Activated naive CD4-positive, alpha-beta T cell (primary cell): ENCODE data around the gene MTF1.
A peak's percentile ranks its signal among the peaks of the same experiment; 100 is the strongest.
"Not testable (repeated sequence)": the region's sequence is repeated elsewhere in the genome, so short reads cannot be mapped to it uniquely, and the experiment has no call there.

Source experiments
- DNase-seq, 4 experiments: peaks; one replicate each; lab custom pipeline; 2025; lab: John Stamatoyannopoulos, UW

Gene MTF1

GRCh38 chr1:37793773-37794371 is 65.5 kb downstream of the MTF1 start, which contains the start of gene MANEAL:
Gene MANEAL, plus strand, starts transcription at chr1:37793847. Its CDS starts 336 bp downstream, at chr1:37794183.
- peak in 1 of 4 experiments; percentile 18 for DNase-seq

GRCh38 chr1:37792943-37793686 is 66.3 kb downstream of the MTF1 start:
- no peak for DNase-seq

GRCh38 chr1:37782491-37782890 is 76.9 kb downstream of the MTF1 start:
- DNase-seq: no peak

- no peak for DNase-seq
These were observed 80.7 kb downstream of the MTF1 start for GRCh38 chr1:37778654-37779053.

- DNase-seq: no peak
These were observed 82.4 kb downstream of the MTF1 start for GRCh38 chr1:37776946-37777516.

- DNase-seq: not testable (repeated sequence)
These were observed 88.0 kb downstream of the MTF1 start for GRCh38 chr1:37771440-37771839.

GRCh38 chr1:37767488-37767887 is 91.9 kb downstream of the MTF1 start:
- DNase-seq: no peak

- no peak for DNase-seq
These were observed 93.3 kb downstream of the MTF1 start for GRCh38 chr1:37765916-37766664.

- no peak for DNase-seq
These were observed 94.4 kb downstream of the MTF1 start, which contains the start of gene EPHA10 for GRCh38 chr1:37764888-37765441. Gene EPHA10, minus strand, starts transcription at chr1:37765120. Its CDS starts 54 bp downstream, at chr1:37765066.

GRCh38 chr1:37764414-37764825 is 95.0 kb downstream of the MTF1 start:
- peak in 3 of 4 experiments; percentile 3 to 6 (median 4) for DNase-seq

GRCh38 chr1:37763791-37764413 is 95.5 kb downstream of the MTF1 start:
- DNase-seq: no peak

GRCh38 chr1:37762516-37762915 is 96.9 kb downstream of the MTF1 start:
- DNase-seq: no peak

- no peak for DNase-seq
These were observed 97.8 kb downstream of the MTF1 start for GRCh38 chr1:37761416-37762095.
